ENCODE results near the gene LCN15.

LCN15 gene

DNA sequence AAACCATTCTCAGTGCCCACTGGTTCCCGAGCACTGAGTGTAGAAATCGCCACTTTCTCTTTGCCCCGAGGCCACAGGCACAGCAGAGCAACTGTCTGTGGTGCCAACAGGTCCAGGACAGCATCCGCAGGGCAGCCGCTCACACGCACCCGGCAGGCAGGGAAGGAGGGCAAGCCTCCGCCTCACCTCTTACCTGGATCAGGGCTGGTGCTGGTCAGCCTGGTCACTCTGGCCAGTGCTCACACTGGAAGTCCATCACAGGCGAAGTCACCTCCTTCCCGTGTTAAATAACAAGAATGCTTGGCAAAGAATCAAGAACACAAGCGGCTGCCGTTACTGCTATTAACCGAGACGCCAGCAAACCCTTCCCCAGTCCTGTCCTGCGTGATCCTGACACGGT, 38.2 kb downstream of the LCN15 start:
- DNase-seq (ENCODE audit: low spot score) = no peak
- in situ Hi-C loops (cut with MboI; ENCODE audit: low sequenced_read_pairs, unreplicated experiment) = no loop called here
- TF ChIP-seq, protein P1, sequence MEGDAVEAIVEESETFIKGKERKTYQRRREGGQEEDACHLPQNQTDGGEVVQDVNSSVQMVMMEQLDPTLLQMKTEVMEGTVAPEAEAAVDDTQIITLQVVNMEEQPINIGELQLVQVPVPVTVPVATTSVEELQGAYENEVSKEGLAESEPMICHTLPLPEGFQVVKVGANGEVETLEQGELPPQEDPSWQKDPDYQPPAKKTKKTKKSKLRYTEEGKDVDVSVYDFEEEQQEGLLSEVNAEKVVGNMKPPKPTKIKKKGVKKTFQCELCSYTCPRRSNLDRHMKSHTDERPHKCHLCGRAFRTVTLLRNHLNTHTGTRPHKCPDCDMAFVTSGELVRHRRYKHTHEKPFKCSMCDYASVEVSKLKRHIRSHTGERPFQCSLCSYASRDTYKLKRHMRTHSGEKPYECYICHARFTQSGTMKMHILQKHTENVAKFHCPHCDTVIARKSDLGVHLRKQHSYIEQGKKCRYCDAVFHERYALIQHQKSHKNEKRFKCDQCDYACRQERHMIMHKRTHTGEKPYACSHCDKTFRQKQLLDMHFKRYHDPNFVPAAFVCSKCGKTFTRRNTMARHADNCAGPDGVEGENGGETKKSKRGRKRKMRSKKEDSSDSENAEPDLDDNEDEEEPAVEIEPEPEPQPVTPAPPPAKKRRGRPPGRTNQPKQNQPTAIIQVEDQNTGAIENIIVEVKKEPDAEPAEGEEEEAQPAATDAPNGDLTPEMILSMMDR (IDR thresholded peaks at IDR 0.05; ENCODE audit: borderline replicate concordance, control extremely low read depth, extremely low read depth, insufficient read depth, missing control alignments) = no peak

DNA sequence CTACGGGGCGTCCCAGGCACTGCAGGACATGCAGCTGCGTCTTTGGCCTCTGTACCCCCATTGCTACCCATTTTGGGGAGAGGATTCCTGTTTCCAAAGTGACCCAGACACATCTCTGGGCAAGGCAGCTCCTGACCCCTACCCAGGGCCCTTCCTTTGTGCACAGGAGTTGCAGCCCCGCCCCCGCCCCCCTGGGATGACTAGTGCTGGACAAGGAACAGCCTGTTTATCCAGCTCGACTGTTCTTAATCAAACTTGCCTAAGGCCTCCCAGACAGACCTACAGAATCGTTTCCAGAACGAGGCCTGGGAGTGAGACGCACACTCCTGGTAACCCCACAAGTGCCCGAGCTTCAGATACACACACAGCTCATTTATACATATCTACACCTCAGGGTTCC, 38.7 kb downstream of the LCN15 start:
- no peak for DNase-seq (ENCODE audit: low spot score)
- TF ChIP-seq, protein P1 (IDR thresholded peaks at IDR 0.05; ENCODE audit: borderline replicate concordance, control extremely low read depth, extremely low read depth, insufficient read depth, missing control alignments) = no peak
- in situ Hi-C loops (cut with MboI; ENCODE audit: low sequenced_read_pairs, unreplicated experiment) = no loop called here

DNA sequence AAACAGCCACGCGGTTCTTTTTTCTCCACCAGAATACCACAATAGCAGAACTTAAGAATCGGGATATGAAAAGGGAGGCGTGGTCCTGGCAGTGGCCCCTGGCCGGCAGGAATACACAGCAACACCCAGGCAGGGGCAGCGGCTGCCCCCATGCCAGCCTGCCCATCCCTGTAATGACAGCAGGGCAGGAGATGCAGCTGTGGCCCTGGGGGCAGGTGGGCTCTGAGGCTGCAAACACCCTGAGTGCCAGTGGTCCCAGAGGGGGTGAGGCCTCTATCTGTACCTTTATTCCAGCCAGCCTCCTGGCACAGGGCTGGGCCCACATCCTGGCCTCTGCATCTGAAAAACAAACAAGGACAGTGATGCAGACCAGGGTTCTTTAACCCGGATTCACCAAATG, 39.5 kb downstream of the LCN15 start:
- no peak for DNase-seq (ENCODE audit: low spot score)
- TF ChIP-seq, protein P1 (IDR thresholded peaks at IDR 0.05; ENCODE audit: borderline replicate concordance, control extremely low read depth, extremely low read depth, insufficient read depth, missing control alignments) = no peak
- in situ Hi-C loops (cut with MboI; ENCODE audit: low sequenced_read_pairs, unreplicated experiment) = no loop called here

DNA sequence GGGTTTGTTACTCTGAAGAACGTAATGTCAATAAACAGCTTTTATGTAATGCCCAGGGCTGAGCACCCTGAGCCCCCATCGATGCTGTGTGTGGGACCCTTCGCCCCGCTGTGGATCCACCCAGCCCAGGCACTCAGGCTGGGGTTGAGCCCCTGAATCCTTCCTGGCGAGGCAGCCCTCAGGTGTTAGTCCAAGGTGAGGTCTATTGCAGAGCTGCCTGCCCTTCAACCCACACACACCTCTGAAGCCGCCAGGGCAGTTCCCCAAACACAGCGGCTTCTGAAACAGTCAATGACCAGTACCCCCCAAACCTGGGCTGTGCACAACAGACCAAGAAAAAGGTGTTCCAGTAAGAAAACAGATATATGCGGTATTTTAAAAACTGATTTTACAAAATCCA, 40.3 kb downstream of the LCN15 start:
- TF ChIP-seq, protein P1 (IDR thresholded peaks at IDR 0.05; ENCODE audit: borderline replicate concordance, control extremely low read depth, extremely low read depth, insufficient read depth, missing control alignments) = no peak
- no peak for DNase-seq (ENCODE audit: low spot score)
- in situ Hi-C loops (cut with MboI; ENCODE audit: low sequenced_read_pairs, unreplicated experiment) = no loop called here

DNA sequence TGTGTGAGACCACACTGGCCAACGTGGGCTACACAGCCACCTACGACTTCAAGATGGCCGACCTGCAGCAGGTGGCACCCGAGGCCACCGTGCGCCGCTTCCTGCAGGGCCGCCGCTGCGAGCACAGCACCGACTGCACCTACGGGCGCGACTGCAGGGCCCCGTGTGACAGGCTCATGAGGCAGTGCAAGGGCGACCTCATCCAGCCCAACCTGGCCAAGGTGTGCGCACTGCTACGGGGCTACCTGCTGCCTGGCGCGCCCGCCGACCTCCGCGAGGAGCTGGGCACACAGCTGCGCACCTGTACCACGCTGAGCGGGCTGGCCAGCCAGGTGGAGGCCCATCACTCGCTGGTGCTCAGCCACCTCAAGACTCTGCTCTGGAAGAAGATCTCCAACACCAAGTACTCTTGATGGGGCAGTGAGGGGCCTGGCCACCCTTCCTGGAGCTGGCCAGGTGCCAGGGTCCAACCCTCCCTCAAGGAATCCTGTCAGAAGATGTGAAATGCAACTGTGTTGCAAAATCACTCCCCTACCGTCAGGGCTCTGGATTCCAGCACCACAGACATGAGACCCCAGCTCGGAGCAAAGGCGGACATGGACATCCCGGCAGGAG, 40.8 kb downstream of the LCN15 start:
- no peak for DNase-seq (ENCODE audit: low spot score)
- TF ChIP-seq, protein P1 (IDR thresholded peaks at IDR 0.05; ENCODE audit: borderline replicate concordance, control extremely low read depth, extremely low read depth, insufficient read depth, missing control alignments) = no peak
- in situ Hi-C loops (cut with MboI; ENCODE audit: low sequenced_read_pairs, unreplicated experiment) = no loop called here

DNA sequence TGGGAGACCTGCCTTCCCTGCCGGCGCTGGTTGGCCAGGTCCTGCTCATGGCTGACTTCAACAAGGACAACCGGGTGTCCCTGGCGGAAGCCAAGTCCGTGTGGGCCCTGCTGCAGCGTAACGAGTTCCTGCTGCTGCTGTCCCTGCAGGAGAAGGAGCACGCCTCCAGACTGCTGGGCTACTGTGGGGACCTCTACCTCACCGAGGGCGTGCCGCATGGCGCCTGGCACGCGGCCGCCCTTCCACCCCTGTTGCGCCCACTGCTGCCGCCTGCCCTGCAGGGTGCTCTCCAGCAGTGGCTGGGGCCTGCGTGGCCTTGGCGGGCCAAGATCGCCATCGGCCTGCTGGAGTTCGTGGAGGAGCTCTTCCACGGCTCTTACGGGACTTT, 41.4 kb downstream of the LCN15 start:
- in situ Hi-C loops (cut with MboI; ENCODE audit: low sequenced_read_pairs, unreplicated experiment) = no loop called here
- TF ChIP-seq, protein P1 (IDR thresholded peaks at IDR 0.05; ENCODE audit: borderline replicate concordance, control extremely low read depth, extremely low read depth, insufficient read depth, missing control alignments) = no peak
- DNase-seq (ENCODE audit: low spot score) = no peak
